ENCODE data around the gene PSMG4.

PSMG4 gene

GRCh38 chr6:3305216-3305565 is 46.4 kb downstream of the PSMG4 start:
- no peak for DNase-seq (ENCODE audit: extremely low read depth, low read depth)
- TF ChIP-seq CTCF (IDR thresholded peaks at IDR 0.05; ENCODE audit: low read depth, low read length, missing control alignments), result no peak
- H3K4me3 ChIP-seq (replicated peaks; ENCODE audit: low read depth, low read length), result no peak overlapping the region

- no peak overlapping the region for H3K4me3 ChIP-seq (replicated peaks; ENCODE audit: low read depth, low read length)
- no peak for DNase-seq (ENCODE audit: extremely low read depth, low read depth)
- no peak for TF ChIP-seq CTCF (IDR thresholded peaks at IDR 0.05; ENCODE audit: low read depth, low read length, missing control alignments)
Measured at GRCh38 chr6:3305831-3306230, 47.1 kb downstream of the PSMG4 start.

GRCh38 chr6:3306848-3307247 is 48.1 kb downstream of the PSMG4 start:
- H3K4me3 ChIP-seq (replicated peaks; ENCODE audit: low read depth, low read length), result no peak overlapping the region
- no peak for TF ChIP-seq CTCF (IDR thresholded peaks at IDR 0.05; ENCODE audit: low read depth, low read length, missing control alignments)
- no peak for DNase-seq (ENCODE audit: extremely low read depth, low read depth)

GRCh38 chr6:3307436-3307835 is 48.7 kb downstream of the PSMG4 start:
- TF ChIP-seq CTCF (IDR thresholded peaks at IDR 0.05; ENCODE audit: low read depth, low read length, missing control alignments), result no peak
- no peak for DNase-seq (ENCODE audit: extremely low read depth, low read depth)
- no peak overlapping the region for H3K4me3 ChIP-seq (replicated peaks; ENCODE audit: low read depth, low read length)

GRCh38 chr6:3308106-3308505 is 49.4 kb downstream of the PSMG4 start:
- no peak overlapping the region for H3K4me3 ChIP-seq (replicated peaks; ENCODE audit: low read depth, low read length)
- DNase-seq (ENCODE audit: extremely low read depth, low read depth), result no peak
- no peak for TF ChIP-seq CTCF (IDR thresholded peaks at IDR 0.05; ENCODE audit: low read depth, low read length, missing control alignments)

- TF ChIP-seq CTCF (IDR thresholded peaks at IDR 0.05; ENCODE audit: low read depth, low read length, missing control alignments), result no peak
- H3K4me3 ChIP-seq (replicated peaks; ENCODE audit: low read depth, low read length), result no peak overlapping the region
- no peak for DNase-seq (ENCODE audit: extremely low read depth, low read depth)
Measured at GRCh38 chr6:3309391-3310050, 50.8 kb downstream of the PSMG4 start.

DNA sequence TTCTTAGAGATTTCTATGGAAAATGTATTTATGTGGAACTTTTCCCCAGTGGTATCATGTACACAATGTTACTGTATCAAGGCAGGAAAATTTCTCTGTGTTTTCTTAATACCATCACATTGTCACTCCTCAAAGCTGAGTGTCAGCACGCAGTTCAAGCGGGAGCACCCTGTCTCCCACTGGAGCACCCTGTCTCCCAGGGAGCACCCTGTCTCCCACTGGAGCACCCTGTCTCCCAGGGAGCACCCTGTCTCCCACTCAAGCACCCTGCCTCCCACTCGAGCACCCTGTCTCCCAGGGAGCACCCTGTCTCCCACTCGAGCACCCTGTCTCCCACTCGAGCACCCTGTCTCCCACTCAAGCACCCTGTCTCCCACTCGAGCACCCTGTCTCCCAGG is 51.3 kb downstream of the PSMG4 start:
- no peak overlapping the region for H3K4me3 ChIP-seq (replicated peaks; ENCODE audit: low read depth, low read length)
- no peak for DNase-seq (ENCODE audit: extremely low read depth, low read depth)
- no peak for TF ChIP-seq CTCF (IDR thresholded peaks at IDR 0.05; ENCODE audit: low read depth, low read length, missing control alignments)
